Lower lobe of right lung (tissue), 2 donors: Measurements from ENCODE around the gene FAM167B. TPM values are rescaled to one million over a fixed set of nuclear protein-coding genes. Genes with fewer than 3 reads are reported as not detected.
A peak's percentile ranks its signal among the peaks of the same experiment; 100 is the strongest.

ENCODE experiments used
- ATAC-seq, 2 donors: fragments of 200-7000 bp; cut with Tn5 transposase; one replicate each; pipeline ENCODE4 v1.9.1; 2020 to 2022; ENCODE audit warnings: mild to moderate bottlenecking in 2 of 2, moderate library complexity in 2 of 2
- DNase-seq: peaks from one replicate; pipeline ENCODE4 v3.0.0-alpha.2; 2020
- H3K27ac ChIP-seq: fragments of 200-600 bp; one replicate; pipeline ENCODE4 v1.8.0; 2022
- H3K27me3 ChIP-seq: fragments of 200-600 bp; one replicate; pipeline ENCODE4 v1.8.0; 2022; ENCODE audit warnings: low read depth
- H3K36me3 ChIP-seq: fragments of 200-600 bp; one replicate; pipeline ENCODE4 v1.8.0; 2022; ENCODE audit warnings: mild to moderate bottlenecking
- H3K4me1 ChIP-seq: fragments of 200-600 bp; one replicate; pipeline ENCODE4 v1.8.0; 2022
- H3K4me3 ChIP-seq: fragments of 200-600 bp; one replicate; pipeline ENCODE4 v1.8.0; 2022; ENCODE audit warnings: mild to moderate bottlenecking
- H3K9me3 ChIP-seq: fragments of 200-600 bp; one replicate; pipeline ENCODE4 v1.8.0; 2022
- intact Hi-C: fragments of 100-400 bp; cut with DNase I; formaldehyde crosslinking; loops from one replicate; pipeline ENCODE4 v1.11.0; 2022
- total RNA-seq: library from RNA; stranded (reverse); fragmentation: NEBNext Ultra II Directional; extraction: Animal tissue kit (Norgen Biotek cat#: 25700); gene quantifications from one replicate; pipeline ENCODE4 v1.2.1, GENCODE V29; 2021
- TF ChIP-seq, protein P1 (sequence below): fragments of 200-600 bp; IDR thresholded peaks from one replicate; pipeline ENCODE4 v1.8.0; 2022; ENCODE audit warnings: antibody characterized with exemption, mild to moderate bottlenecking
- donor health status: DM: no; HTN: yes; CAD: no; lungs with severe emphysema.

The FAM167B gene
- total RNA-seq, 1 donor from 2014 or later: 21.9 TPM

- no peak overlapping the region for H3K27ac ChIP-seq
- H3K9me3 ChIP-seq: no peaks in the 10 kb centered on the region
- intact Hi-C loops: no loop called here
- peaks cover 18% of the 10 kb centered on the region for H3K4me1 ChIP-seq
- ATAC-seq (no peak), DNase-seq (no peak)
- TF ChIP-seq, protein P1, sequence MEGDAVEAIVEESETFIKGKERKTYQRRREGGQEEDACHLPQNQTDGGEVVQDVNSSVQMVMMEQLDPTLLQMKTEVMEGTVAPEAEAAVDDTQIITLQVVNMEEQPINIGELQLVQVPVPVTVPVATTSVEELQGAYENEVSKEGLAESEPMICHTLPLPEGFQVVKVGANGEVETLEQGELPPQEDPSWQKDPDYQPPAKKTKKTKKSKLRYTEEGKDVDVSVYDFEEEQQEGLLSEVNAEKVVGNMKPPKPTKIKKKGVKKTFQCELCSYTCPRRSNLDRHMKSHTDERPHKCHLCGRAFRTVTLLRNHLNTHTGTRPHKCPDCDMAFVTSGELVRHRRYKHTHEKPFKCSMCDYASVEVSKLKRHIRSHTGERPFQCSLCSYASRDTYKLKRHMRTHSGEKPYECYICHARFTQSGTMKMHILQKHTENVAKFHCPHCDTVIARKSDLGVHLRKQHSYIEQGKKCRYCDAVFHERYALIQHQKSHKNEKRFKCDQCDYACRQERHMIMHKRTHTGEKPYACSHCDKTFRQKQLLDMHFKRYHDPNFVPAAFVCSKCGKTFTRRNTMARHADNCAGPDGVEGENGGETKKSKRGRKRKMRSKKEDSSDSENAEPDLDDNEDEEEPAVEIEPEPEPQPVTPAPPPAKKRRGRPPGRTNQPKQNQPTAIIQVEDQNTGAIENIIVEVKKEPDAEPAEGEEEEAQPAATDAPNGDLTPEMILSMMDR: no peak
- H3K27me3 ChIP-seq: no peaks in the 10 kb centered on the region
- no peaks in the 10 kb centered on the region for H3K36me3 ChIP-seq
- no peak overlapping the region for H3K4me3 ChIP-seq
Observed at GRCh38 chr1:32208469-32208868, 38.6 kb upstream of the FAM167B start.

GRCh38 chr1:32208891-32209328, 38.1 kb upstream of the FAM167B start, which contains the start of gene DCDC2B:
TSS of gene DCDC2B (plus strand) at chr1:32209089. CDS start at chr1:32209094, 5 bp downstream.
- no peaks in the 10 kb centered on the region for H3K27me3 ChIP-seq
- H3K36me3 ChIP-seq: no peaks in the 10 kb centered on the region
- H3K4me1 ChIP-seq: peaks cover 18% of the 10 kb centered on the region
- ATAC-seq: peak; percentile 1 to 4
- TF ChIP-seq, protein P1: no peak
- intact Hi-C loops: no loop called here
- DNase-seq: peak; percentile 64
- H3K4me3 ChIP-seq: no peak within 1 kb of the TSS
- no peaks in the 10 kb centered on the region for H3K9me3 ChIP-seq
- H3K27ac ChIP-seq: no peak within 1 kb of the TSS

- intact Hi-C loops: no loop called here
- peak; percentile 78 to 80 for ATAC-seq
- no peak overlapping the region for H3K27ac ChIP-seq
Observed at GRCh38 chr1:32215629-32216480, 31.2 kb upstream of the FAM167B start.

DNA sequence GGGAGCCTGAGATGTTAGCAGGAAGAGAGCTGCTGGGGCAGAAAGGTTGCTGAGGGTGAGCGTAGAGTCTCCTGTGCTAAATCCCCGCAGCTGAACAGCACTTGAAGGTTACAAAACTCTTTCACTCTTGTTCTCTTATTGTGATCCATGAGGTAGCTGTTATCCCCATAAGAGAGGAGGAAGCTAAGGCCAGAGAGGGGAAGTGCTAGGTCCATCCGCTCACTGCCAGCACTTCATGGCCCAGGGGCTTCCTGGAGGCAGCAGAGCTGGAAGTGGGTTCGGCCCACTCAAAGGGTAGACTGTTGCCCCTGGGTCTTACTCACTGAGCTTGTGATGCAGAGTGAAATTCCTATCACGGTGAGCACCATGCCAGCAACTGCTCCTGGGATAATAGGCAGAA, 30.5 kb upstream of the FAM167B start:
- Histone ChIP-seq H3K27me3 (no peaks in the 10 kb centered on the region), H3K4me3 (no peak overlapping the region), H3K27ac (no peak overlapping the region), H3K4me1 (peaks cover 22% of the 10 kb centered on the region), H3K36me3 (peaks cover 43% of the 10 kb centered on the region), H3K9me3 (no peaks in the 10 kb centered on the region)
- no peak for DNase-seq
- intact Hi-C loops: no loop called here
- ATAC-seq: no peak
- TF ChIP-seq, protein P1: no peak

More at GRCh38 chr1:32215629-32216480, 31.2 kb upstream of the FAM167B start:
- Histone ChIP-seq H3K9me3 (no peaks in the 10 kb centered on the region), H3K4me1 (peaks cover 15% of the 10 kb centered on the region), H3K4me3 (no peak overlapping the region), H3K27me3 (no peaks in the 10 kb centered on the region), H3K36me3 (peaks cover 43% of the 10 kb centered on the region)
- DNase-seq: peak; percentile 55
- TF ChIP-seq, protein P1: peak; percentile 80

DNA sequence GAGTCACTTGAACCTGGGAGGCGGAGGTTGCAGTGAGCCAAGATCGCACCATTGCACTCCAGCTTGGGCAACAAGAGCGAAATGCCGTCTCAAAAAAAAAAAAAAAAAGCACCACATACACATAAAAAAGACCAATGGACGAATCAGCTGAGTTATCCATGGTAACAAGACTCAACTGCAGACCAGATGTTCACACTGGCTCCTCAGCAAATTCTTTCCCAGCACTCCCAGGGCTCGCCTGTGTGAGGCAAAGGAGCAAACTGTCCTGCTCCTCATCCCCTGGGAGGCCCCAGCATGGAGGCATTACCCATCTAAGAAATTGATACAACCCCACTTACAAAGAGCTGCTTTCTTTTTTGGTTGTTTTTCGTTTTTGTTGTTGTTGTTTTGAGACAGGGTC, 28.0 kb upstream of the FAM167B start:
- Histone ChIP-seq H3K4me3 (no peak overlapping the region), H3K4me1 (peaks cover 36% of the 10 kb centered on the region), H3K9me3 (no peaks in the 10 kb centered on the region), H3K27me3 (no peaks in the 10 kb centered on the region), H3K27ac (no peak overlapping the region), H3K36me3 (peaks cover 44% of the 10 kb centered on the region)
- ATAC-seq (no peak), DNase-seq (no peak)
- intact Hi-C loops: no loop called here
- TF ChIP-seq, protein P1: no peak
